H4 (cell line): ENCODE measurements around the gene GLDN. TPM values are rescaled to one million over a fixed set of nuclear protein-coding genes. Genes with fewer than 3 reads are reported as not detected.
"Not testable (repeated sequence)": the region's sequence is repeated elsewhere in the genome, so short reads cannot be mapped to it uniquely, and the experiment has no call there.

Experiments
- DNase-seq: peaks from one replicate; pipeline ENCODE4 v3.0.0-alpha.2; 2015; ENCODE audit warnings: low spot score
- total RNA-seq: library from RNA; depleted of rRNA; stranded (reverse); fragments of >200 nt; shearing (Covaris generic); gene quantifications from 2 replicates; pipeline ENCODE4 v1.2.3, GENCODE V29; 2014; rRNA removed

GLDN gene
- total RNA-seq, 1 experiment from 2014 or later, result 66.0 TPM

DNA sequence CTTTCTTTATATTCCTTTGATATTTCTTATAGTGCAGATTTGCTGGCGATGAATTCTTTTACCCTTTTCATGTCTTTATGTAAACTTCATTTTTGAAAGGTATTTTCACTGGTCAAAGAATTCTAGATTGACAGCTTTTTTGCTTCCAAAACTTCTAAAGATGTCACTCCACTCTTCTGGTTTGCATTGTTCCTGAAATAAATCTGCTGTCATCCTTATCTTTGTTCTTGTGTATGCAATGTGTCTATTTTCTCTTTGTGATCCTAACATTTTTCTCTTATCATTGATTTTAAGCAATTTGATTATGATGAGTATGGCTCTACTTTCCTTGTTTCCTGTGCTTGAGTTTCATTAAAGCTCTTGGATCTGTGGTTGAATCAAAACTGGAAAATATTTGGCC lies 103.4 kb downstream of the GLDN start:
- DNase-seq, result no peak

GRCh38 chr15:51446029-51446744 lies 104.7 kb downstream of the GLDN start:
- DNase-seq, result not testable (repeated sequence)

DNA sequence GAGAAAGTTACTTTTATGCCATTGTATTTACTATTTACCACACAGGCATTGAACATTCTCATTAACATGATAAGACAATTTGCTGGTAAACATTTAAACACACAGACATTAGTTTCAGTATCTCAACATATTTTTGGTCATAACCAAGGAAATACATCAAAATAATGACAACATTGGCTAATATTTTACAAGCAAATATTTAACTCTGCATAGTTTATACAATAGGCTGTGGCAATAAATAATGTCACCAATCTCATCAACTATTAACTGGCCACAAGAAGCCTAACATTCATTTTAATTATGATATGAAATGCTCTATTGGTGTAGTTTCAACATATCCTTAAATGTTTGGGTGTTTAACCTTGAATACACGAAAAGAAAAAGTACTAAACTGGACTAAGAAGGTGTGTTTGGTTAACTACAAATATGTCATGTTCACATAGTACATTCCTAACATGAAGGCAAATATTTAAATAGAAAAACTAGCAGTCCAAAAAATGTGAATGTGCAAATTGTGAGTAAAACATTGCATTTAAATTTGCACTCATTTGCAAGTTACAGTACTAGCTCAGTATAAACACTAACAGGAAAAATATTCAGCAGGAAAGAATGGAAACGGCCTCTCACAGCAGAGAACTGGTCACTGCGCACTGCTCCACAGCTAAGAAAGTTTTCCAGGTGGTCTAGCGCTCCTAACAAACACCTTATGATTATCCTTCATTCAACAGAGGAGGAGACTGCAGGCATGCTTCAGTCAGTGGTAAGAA lies 106.6 kb downstream of the GLDN start:
- no peak for DNase-seq

GRCh38 chr15:51448622-51449399 lies 107.4 kb downstream of the GLDN start:
- no peak for DNase-seq

GRCh38 chr15:51450001-51450400 lies 108.5 kb downstream of the GLDN start:
- no peak for DNase-seq

Other genes with a start within 250 kb of the GLDN start
- 0.33 TPM in 1 of 2 replicates, not detected in the other for gene TNFAIP8L3, start 246.7 kb upstream of the GLDN start, total RNA-seq
- gene CYP19A1, start 3.1 kb upstream of the GLDN start, total RNA-seq, result 0.90 and 4.8 TPM in 2 replicates